Measurements from ENCODE around the gene NPHP4. TPM values are rescaled to one million over a fixed set of nuclear protein-coding genes. Genes with fewer than 3 reads are reported as not detected.

The NPHP4 gene
- polyA plus RNA-seq, 3 donors = 0.39 to 13.7 (median 1.2) TPM

DNA sequence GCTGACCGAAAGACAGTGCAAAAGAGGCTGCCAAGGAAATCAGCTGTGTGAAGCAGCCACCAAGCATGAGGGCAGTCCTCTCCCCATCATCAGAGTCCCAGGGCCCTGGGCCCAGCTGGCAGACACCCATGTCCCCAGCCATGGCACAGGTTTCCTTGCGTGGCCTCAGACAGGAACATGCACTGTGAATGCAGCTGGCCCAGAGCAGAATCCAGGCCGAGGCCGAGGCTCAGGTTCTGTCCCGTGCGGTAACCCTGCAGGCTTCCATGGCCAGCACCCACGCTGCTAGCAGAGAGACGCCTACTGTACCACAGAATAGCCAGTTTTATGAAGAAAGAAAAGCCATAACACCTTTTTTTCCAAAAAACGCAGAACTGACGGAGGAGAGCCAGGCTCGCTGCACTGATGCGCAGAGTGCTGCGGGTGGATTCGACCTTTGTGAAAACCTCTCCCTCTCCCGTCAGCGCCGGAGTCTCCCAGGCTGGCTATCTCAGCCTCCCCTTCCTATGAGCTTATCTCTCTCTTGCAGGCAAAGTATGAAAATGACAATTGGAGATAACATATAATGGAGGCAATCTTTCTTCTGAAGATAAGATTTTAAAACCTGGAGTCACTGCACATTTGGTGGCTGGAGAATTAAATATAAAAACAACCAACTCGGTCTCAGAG lies 106.6 kb downstream of the NPHP4 start:
- TF ChIP-seq, protein P1, sequence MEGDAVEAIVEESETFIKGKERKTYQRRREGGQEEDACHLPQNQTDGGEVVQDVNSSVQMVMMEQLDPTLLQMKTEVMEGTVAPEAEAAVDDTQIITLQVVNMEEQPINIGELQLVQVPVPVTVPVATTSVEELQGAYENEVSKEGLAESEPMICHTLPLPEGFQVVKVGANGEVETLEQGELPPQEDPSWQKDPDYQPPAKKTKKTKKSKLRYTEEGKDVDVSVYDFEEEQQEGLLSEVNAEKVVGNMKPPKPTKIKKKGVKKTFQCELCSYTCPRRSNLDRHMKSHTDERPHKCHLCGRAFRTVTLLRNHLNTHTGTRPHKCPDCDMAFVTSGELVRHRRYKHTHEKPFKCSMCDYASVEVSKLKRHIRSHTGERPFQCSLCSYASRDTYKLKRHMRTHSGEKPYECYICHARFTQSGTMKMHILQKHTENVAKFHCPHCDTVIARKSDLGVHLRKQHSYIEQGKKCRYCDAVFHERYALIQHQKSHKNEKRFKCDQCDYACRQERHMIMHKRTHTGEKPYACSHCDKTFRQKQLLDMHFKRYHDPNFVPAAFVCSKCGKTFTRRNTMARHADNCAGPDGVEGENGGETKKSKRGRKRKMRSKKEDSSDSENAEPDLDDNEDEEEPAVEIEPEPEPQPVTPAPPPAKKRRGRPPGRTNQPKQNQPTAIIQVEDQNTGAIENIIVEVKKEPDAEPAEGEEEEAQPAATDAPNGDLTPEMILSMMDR (IDR thresholded peaks at IDR 0.05) = no peak
- Histone ChIP-seq H3K27me3 (ENCODE audit: control insufficient read depth in 2 of 2, insufficient read depth in 2 of 2, low read length in 2 of 2) (no peaks in the 10 kb centered on the region), H3K9me3 (replicated peaks in 1 of 2; ENCODE audit: control insufficient read depth in 1 of 2, insufficient read depth in 1 of 2, low read length in 2 of 2) (peaks cover 0 to 9% of the 10 kb centered on the region in 2 donors), H2AFZ (ENCODE audit: insufficient read depth, low read depth, low read length, poor library complexity, severe bottlenecking) (no peak overlapping the region), H3K4me2 (replicated peaks; ENCODE audit: extremely low read depth, low read length, poor library complexity, severe bottlenecking) (no peak overlapping the region), H3K4me3 (replicated peaks in 1 of 3; ENCODE audit: low read depth in 2 of 3, low read length in 3 of 3) (no peak overlapping the region), H3K4me1 (ENCODE audit: control insufficient read depth in 1 of 2, insufficient read depth in 2 of 2, low read length in 2 of 2) (no peaks in the 10 kb centered on the region), H3K27ac (ENCODE audit: low read depth in 1 of 2, low read length in 2 of 2) (no peak overlapping the region), H3K9ac (ENCODE audit: insufficient read depth, low read length, poor library complexity, severe bottlenecking) (no peak overlapping the region), H4K20me1 (ENCODE audit: insufficient read depth, low read length) (no peaks in the 10 kb centered on the region), H3K79me2 (ENCODE audit: insufficient read depth, low read length) (no peaks in the 10 kb centered on the region), H3K36me3 (replicated peaks in 1 of 2; ENCODE audit: control insufficient read depth in 1 of 2, insufficient read depth in 2 of 2, low read length in 2 of 2) (peaks cover 0 to 6% of the 10 kb centered on the region in 2 donors)
- no peak for DNase-seq
- H3K4me1 Mint-ChIP-seq = no peaks in the 10 kb centered on the region
- H3K27me3 Mint-ChIP-seq (ENCODE audit: low read depth in 3 of 3) = peaks cover 0 to 2% (median 0%) of the 10 kb centered on the region in 3 donors
- H3K9me3 Mint-ChIP-seq = peaks cover 5 to 19% (median 8%) of the 10 kb centered on the region in 7 donors
- no peak overlapping the region for H3K27ac Mint-ChIP-seq
- WGBS (ENCODE audit: insufficient coverage) = 96% methylated on average over 13 of the region's 18 CpGs
- no peak overlapping the region for H3K4me3 Mint-ChIP-seq
- intact Hi-C loops (cut with micrococcal nuclease) = no loop called here
- peaks cover 24 to 31% of the 10 kb centered on the region in 2 donors for H3K36me3 Mint-ChIP-seq

DNA sequence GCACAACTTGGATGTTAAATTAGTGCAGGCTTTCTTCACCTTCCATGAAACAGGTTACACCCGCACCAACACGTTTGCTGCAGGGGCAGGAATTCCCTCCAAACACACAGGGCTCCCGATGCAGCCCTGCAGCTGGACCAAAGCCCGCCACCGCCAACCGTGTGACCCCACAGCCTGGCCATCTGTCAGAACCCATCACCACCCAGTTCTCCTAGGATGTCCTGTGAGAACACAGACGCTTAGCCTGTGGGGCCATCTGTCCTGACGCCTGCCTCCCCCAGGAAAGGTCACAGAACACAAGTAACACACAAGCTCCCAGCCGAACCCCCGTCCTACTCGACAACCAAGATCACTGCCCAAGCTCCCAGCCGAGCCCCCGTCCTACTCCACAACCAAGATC lies 108.1 kb downstream of the NPHP4 start:
- peaks cover 0 to 2% (median 0%) of the 10 kb centered on the region in 3 donors for H3K27me3 Mint-ChIP-seq (ENCODE audit: low read depth in 3 of 3)
- H3K27me3 ChIP-seq (ENCODE audit: control insufficient read depth in 2 of 2, insufficient read depth in 2 of 2, low read length in 2 of 2) = no peaks in the 10 kb centered on the region
- no peaks in the 10 kb centered on the region for H3K4me1 ChIP-seq (ENCODE audit: control insufficient read depth in 1 of 2, insufficient read depth in 2 of 2, low read length in 2 of 2)
- H3K4me3 ChIP-seq (replicated peaks in 1 of 3; ENCODE audit: low read depth in 2 of 3, low read length in 3 of 3) = no peak overlapping the region
- DNase-seq = no peak
- intact Hi-C loops (cut with micrococcal nuclease) = no loop called here
- no peaks in the 10 kb centered on the region for H3K79me2 ChIP-seq (ENCODE audit: insufficient read depth, low read length)
- H3K36me3 Mint-ChIP-seq = peaks cover 38 to 42% of the 10 kb centered on the region in 2 donors
- H2AFZ ChIP-seq (ENCODE audit: insufficient read depth, low read depth, low read length, poor library complexity, severe bottlenecking) = no peak overlapping the region
- H3K4me3 Mint-ChIP-seq = no peak overlapping the region
- TF ChIP-seq, protein P1 (IDR thresholded peaks at IDR 0.05) = no peak
- H3K4me1 Mint-ChIP-seq = no peaks in the 10 kb centered on the region
- no peak overlapping the region for H3K9ac ChIP-seq (ENCODE audit: insufficient read depth, low read length, poor library complexity, severe bottlenecking)
- peaks cover 13 to 27% (median 16%) of the 10 kb centered on the region in 7 donors for H3K9me3 Mint-ChIP-seq
- 93% methylated on average over 8 of the region's 13 CpGs for WGBS (ENCODE audit: insufficient coverage)
- no peak overlapping the region for H3K27ac ChIP-seq (ENCODE audit: low read depth in 1 of 2, low read length in 2 of 2)
- no peak overlapping the region for H3K4me2 ChIP-seq (replicated peaks; ENCODE audit: extremely low read depth, low read length, poor library complexity, severe bottlenecking)
- no peaks in the 10 kb centered on the region for H4K20me1 ChIP-seq (ENCODE audit: insufficient read depth, low read length)
- H3K9me3 ChIP-seq (replicated peaks in 1 of 2; ENCODE audit: control insufficient read depth in 1 of 2, insufficient read depth in 1 of 2, low read length in 2 of 2) = peaks cover 0 to 22% of the 10 kb centered on the region in 2 donors
- H3K27ac Mint-ChIP-seq = no peak overlapping the region
- peaks cover 2 to 18% of the 10 kb centered on the region in 2 donors for H3K36me3 ChIP-seq (replicated peaks in 1 of 2; ENCODE audit: control insufficient read depth in 1 of 2, insufficient read depth in 2 of 2, low read length in 2 of 2)
